Globus pallidus (tissue), 1 donor: ENCODE data around the gene PFDN6.

Source experiments
- DNase-seq: peaks from one replicate; pipeline ENCODE4 v3.0.0-alpha.2; 2015; ENCODE audit warnings: low spot score

The PFDN6 gene

GRCh38 chr6:33317419-33317668, 27.9 kb downstream of the PFDN6 start:
- peak; percentile 40 for DNase-seq

DNA sequence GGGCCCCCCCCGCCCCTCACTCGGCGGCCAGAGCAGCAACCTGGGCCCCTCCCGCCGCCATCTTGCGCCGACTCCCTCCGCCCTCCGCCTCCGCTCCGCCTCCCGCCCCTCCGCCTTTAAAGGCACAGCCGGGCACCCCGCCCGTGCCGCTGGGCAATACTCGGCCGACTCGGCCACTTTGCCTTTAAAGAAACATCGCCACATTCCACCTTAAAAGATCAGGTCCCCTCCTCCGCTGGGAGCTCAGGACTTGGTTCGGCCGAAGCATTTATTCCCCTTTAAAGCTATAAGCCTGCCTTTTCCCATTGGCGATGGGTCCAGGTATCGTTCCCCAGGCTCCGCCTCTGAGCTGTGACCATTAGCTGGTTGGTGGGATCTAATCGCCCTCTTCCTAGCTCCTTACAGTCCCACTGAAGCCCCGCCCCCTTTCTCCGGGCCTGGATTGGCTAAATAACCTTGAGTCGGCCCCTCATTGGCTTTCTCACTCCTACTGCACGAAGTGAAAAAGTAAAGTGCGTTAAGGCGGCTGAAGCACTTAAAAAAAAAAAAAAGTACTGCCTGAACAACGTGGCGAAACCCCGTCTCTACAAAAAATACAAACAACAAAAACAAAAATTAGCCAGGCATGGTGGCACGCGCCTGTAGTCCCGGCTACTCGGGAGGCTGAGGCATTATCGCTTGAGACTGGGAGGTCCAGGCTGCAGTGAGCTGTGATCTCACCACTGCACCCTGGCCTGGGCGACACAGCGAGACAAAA, 28.4 kb downstream of the PFDN6 start, which contains the start of gene ZBTB22:
ZBTB22 (minus strand) TSS at position 76 of the 757 bp plus-strand sequence. CDS start 828 bp downstream, outside the sequence.
- DNase-seq: peak; percentile 97

DNA sequence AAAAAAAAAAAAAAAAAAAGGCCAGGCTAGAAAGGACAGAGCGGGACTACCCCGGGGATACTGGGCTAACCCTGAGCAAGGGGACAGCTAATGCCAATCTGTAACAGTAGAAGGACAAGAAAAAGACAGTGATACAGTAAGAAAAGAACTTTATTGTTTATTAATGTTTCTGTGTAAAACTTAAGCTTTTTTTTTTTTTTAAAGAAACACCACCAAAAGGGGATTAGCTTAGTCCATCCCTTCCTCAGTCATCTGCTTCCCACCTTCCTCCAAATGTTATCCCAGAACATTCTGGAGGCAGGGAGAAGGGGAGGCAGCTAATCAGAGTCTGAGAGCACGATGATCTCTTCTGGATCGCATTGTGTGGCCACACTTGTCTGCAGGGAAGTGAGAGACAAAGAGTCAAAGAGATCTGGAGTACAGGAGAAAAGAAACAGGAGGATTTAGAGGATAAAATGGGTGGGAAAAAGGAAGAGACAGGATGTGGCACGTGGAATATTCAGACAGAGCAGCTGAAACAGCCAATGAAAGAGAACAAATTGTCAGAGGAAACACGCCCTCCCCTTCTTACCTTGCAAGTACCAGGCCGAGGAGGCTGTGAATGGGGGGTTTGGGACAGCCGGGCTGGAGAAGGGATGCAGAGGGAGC, 29.1 kb downstream of the PFDN6 start:
- DNase-seq: no peak

GRCh38 chr6:33319939-33320314, 30.5 kb downstream of the PFDN6 start:
- DNase-seq: no peak

- no peak for DNase-seq
These were observed 31.1 kb downstream of the PFDN6 start for GRCh38 chr6:33320315-33321181.

GRCh38 chr6:33321227-33321626, 31.8 kb downstream of the PFDN6 start:
- no peak for DNase-seq

- DNase-seq: no peak
These were observed 34.2 kb downstream of the PFDN6 start for GRCh38 chr6:33323623-33323948.

DNA sequence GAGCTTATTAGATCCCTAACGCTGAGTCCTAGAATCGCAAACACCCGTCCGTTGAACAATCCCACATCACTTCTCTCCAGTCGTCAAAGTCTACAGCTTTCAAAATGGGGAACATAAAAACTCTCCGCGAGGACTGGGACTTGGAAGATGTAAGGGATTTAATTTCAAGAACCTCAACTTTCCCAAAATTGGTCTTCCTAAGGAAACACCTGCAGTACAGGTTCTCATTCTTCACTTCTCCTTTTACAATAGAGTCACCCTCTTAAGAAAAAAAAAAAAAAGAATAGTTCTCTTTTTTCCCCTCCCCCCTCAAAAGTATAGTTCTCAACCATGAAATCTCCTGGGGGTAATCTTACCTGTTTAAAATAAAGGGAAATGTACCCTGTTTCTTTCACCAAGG, 34.7 kb downstream of the PFDN6 start:
- DNase-seq: no peak

- no peak for DNase-seq
These were observed 39.7 kb downstream of the PFDN6 start for GRCh38 chr6:33329058-33329457.

DNA sequence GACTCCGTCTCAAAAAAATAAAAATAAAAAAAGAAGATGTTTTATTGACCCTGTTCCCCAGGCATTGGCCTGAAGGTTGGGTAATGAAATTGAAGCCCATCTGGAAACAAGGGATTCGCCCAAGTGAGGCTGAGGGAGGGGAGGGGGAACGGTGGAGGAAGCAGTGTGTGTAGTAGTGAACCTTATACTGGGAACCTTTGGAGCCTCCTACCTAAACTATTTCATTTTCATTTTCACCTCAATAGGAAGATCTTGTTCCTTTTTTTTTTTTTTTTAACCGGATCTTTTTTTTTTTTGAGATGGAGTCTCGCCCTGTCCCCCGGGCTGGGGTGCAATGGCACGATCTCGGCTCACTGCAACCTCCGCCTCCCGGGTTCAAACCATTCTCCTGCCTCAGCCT, 41.3 kb downstream of the PFDN6 start:
- no peak for DNase-seq

DNA sequence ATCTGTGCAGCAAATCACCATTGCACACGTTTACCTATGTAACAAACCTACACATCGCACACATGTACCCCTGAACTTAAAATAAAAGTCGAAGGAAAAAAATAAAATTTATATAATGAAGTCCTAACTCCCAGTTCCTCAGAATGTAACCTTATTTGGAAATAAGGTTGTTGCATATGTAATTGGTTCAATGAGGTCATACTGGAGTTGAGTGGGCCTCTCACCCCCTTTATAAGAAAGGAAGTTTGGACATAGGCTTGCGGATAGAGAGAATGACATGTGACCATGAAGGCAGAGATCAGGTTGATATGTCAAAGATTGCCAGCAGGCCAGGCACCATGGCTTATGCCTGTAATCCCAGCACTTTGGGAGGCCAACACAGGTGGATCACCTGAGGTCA, 44.3 kb downstream of the PFDN6 start:
- no peak for DNase-seq

DNA sequence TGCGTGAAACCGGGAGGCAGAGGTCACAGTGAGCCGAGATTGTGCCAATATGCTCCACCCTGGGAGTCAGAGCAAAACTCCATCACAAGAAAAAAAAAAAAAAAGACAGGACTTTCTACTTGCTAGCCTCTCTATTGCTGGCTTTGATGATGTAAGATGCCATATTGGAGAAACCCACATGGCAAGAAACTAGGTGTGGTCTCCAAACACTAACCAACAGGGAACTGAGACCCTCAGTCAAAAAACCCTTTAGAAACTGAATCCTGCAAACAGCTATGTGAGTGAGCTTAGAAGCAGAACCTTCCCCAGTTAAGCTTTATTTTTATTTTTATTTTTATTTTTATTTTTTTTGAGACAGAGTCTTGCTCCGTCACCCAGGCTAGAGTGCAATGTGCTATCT, 46.5 kb downstream of the PFDN6 start:
- no peak for DNase-seq

- DNase-seq: no peak
These were observed 47.1 kb downstream of the PFDN6 start for GRCh38 chr6:33336495-33336894.

GRCh38 chr6:33339193-33339592, 49.8 kb downstream of the PFDN6 start:
- DNase-seq: no peak
